AG04449 (cell line): ENCODE results near the gene LRBA.
A peak's percentile ranks its signal among the peaks of the same experiment; 100 is the strongest.

Experiments used
- CTCF ChIA-PET: fragments of 350-600 bp; formaldehyde crosslinking; extraction: SDS; loops from one replicate; lab custom pipeline; 2021; ENCODE audit warnings: antibody characterized with exemption; lab: Yijun Ruan, JAX
- POLR2A ChIA-PET: fragments of 400-600, 350-600 bp; formaldehyde crosslinking; extraction: SDS; loops from one replicate; lab custom pipeline; 2020; ENCODE audit warnings: antibody characterized with exemption, inconsistent platforms; lab: Yijun Ruan, JAX
- DNase-seq: peaks from one replicate; pipeline ENCODE4 v3.0.0-alpha.2; 2010; ENCODE audit warnings: low read depth, low spot score
- H3K4me3 ChIP-seq: 2 replicates; pipeline ENCODE4 v1.5.1; 2011; ENCODE audit warnings: low read depth, mild to moderate bottlenecking, control low read depth, low read length
- CTCF ChIP-seq: IDR thresholded peaks from one replicate; pipeline ENCODE4 v1.5.1; 2011; ENCODE audit warnings: mild to moderate bottlenecking, moderate library complexity, low read length, control low read depth, inconsistent platforms; ENCODE audit not compliant: insufficient read depth; ENCODE audit errors: missing control alignments

LRBA gene

GRCh38 chr4:150501009-150501727, 513.9 kb downstream of the LRBA start:
- ChIA-PET CTCF (interaction anchor here (1.3 kb wide), 1 partner anchor 13 kb away, joined by 4 read pairs; no protein-coding TSS in a partner anchor), POLR2A (no interaction called here)
- no peak for TF ChIP-seq CTCF
- peak; percentile 65 for DNase-seq
- no peak overlapping the region for H3K4me3 ChIP-seq

GRCh38 chr4:150497612-150498011, 517.5 kb downstream of the LRBA start:
- POLR2A ChIA-PET, result no interaction called here
- DNase-seq, result no peak
- H3K4me3 ChIP-seq, result no peak overlapping the region
- CTCF ChIA-PET, result no interaction called here
- TF ChIP-seq CTCF, result no peak

- POLR2A ChIA-PET, result no interaction called here
- no peak for TF ChIP-seq CTCF
- CTCF ChIA-PET, result no interaction called here
- H3K4me3 ChIP-seq, result no peak overlapping the region
- no peak for DNase-seq
These were observed 519.5 kb downstream of the LRBA start for GRCh38 chr4:150495550-150495949.

GRCh38 chr4:150493851-150494250, 521.2 kb downstream of the LRBA start:
- ChIA-PET CTCF (no interaction called here), POLR2A (interaction anchor here (0.7 kb wide), 1 partner anchor 14 kb away, joined by 3 read pairs; no protein-coding TSS in a partner anchor)
- DNase-seq, result no peak
- no peak overlapping the region for H3K4me3 ChIP-seq
- TF ChIP-seq CTCF, result no peak

GRCh38 chr4:150491132-150492049, 523.7 kb downstream of the LRBA start:
- POLR2A ChIA-PET, result no interaction called here

More at GRCh38 chr4:150491132-150492049, 523.7 kb downstream of the LRBA start:
- CTCF ChIA-PET, result no interaction called here
- no peak for TF ChIP-seq CTCF
- DNase-seq, result no peak
- H3K4me3 ChIP-seq, result no peak overlapping the region
